Thyroid gland (tissue), 4 donors: ENCODE measurements around the gene HNRNPLL. TPM values are rescaled to one million over a fixed set of nuclear protein-coding genes. Genes with fewer than 3 reads are reported as not detected.
"Not testable (repeated sequence)": the region's sequence is repeated elsewhere in the genome, so short reads cannot be mapped to it uniquely, and the experiment has no call there.

ENCODE experiments used
- DNase-seq, 2 donors: peaks; one replicate each; pipeline ENCODE4 v3.0.0-alpha.2; 2019
- H3K27ac ChIP-seq, 3 donors: fragments of 200-600 bp; sonication (generic); 1 replicate in 2 of 3; 2 replicates in 1 of 3; pipeline ENCODE4 v1.5.1; 2016 to 2019; ENCODE audit warnings: mild to moderate bottlenecking in 1 of 3, moderate library complexity in 1 of 3
- H3K27me3 ChIP-seq: fragments of 200-600 bp; sonication (generic); one replicate; pipeline ENCODE4 v1.5.1; 2019
- H3K36me3 ChIP-seq, 2 donors: fragments of 200-600 bp; sonication (generic); one replicate each; pipeline ENCODE4 v1.5.1; 2016 to 2019
- H3K4me1 ChIP-seq, 2 donors: fragments of 200-600 bp; sonication (generic); one replicate each; pipeline ENCODE4 v1.5.1; 2017 to 2019
- H3K4me3 ChIP-seq, 3 donors: fragments of 200-600 bp; sonication (generic); replicated peaks in 1 of 3; 1 replicate in 2 of 3; 2 replicates in 1 of 3; pipeline ENCODE4 v1.5.1; 2016; ENCODE audit warnings: mild to moderate bottlenecking in 1 of 3
- H3K9me3 ChIP-seq: fragments of 200-600 bp; sonication (generic); one replicate; pipeline ENCODE4 v1.5.1; 2017
- CTCF ChIP-seq, 6 experiments: fragments of 200-600 bp in 3 of 6; fragments of 450-650 bp in 3 of 6; sonication (generic) in 3 of 6; IDR thresholded peaks; one replicate each; pipeline ENCODE4 v1.5.1; 2016 to 2019; ENCODE audit warnings: antibody characterized with exemption in 6 of 6, mild to moderate bottlenecking in 2 of 6, inconsistent platforms in 1 of 6, moderate library complexity in 1 of 6
- POLR2A ChIP-seq, 2 donors: fragments of 450-650 bp; IDR thresholded peaks; one replicate each; pipeline ENCODE4 v1.6.1; 2017; ENCODE audit warnings: antibody characterized with exemption in 2 of 2, mild to moderate bottlenecking in 2 of 2, moderate library complexity in 1 of 2
- WGBS, 2 donors: methylation state at CpG; one replicate each; pipeline ENCODE4 v1.1.5; 2017; 5-methylcytosine and 5-hydroxymethylcytosine counted together
- intact Hi-C: fragments of 100-400 bp; cut with DNase I; formaldehyde crosslinking; loops from one replicate; pipeline ENCODE4 v1.15.1; 2023
- total RNA-seq, 4 donors: library from RNA; depleted of rRNA; stranded (reverse); fragments of >200 nt; gene quantifications; one replicate each; pipeline ENCODE4 v1.2.3, GENCODE V29; 2016

Gene HNRNPLL
- total RNA-seq, 4 donors from 2014 or later, result 60.1 to 85.1 (median 64.3) TPM

- 78 to 79% methylated on average over 5 of the region's 5 CpGs for WGBS, 2 donors
- H3K9me3 ChIP-seq, result no peaks in the 10 kb centered on the region
- intact Hi-C loops, result no loop called here
Measured at GRCh38 chr2:38540580-38541286, 62.0 kb downstream of the HNRNPLL start.

GRCh38 chr2:38539086-38539485 is 63.6 kb downstream of the HNRNPLL start:
- no peaks in the 10 kb centered on the region for H3K36me3 ChIP-seq
- no peak overlapping the region for H3K27ac ChIP-seq
- WGBS, 2 donors, result 80 to 82% methylated on average over 5 of the region's 5 CpGs
- no peak overlapping the region for H3K4me3 ChIP-seq
- H3K4me1 ChIP-seq, result peaks cover 0 to 5% of the 10 kb centered on the region in 2 donors
- H3K9me3 ChIP-seq, result no peaks in the 10 kb centered on the region
- no peak for DNase-seq
- H3K27me3 ChIP-seq, result no peaks in the 10 kb centered on the region
- no peak for TF ChIP-seq POLR2A (IDR thresholded peaks at IDR 0.05)
- TF ChIP-seq CTCF (IDR thresholded peaks at IDR 0.05), result no peak
- intact Hi-C loops, result no loop called here

More at GRCh38 chr2:38540580-38541286, 62.0 kb downstream of the HNRNPLL start:
- H3K36me3 ChIP-seq, result no peaks in the 10 kb centered on the region
- peak; percentile 19 to 32 for DNase-seq
- no peaks in the 10 kb centered on the region for H3K27me3 ChIP-seq
- no peak overlapping the region for H3K27ac ChIP-seq
- no peak overlapping the region for H3K4me3 ChIP-seq
- peaks cover 0 to 2% of the 10 kb centered on the region in 2 donors for H3K4me1 ChIP-seq
- no peak for TF ChIP-seq CTCF (IDR thresholded peaks at IDR 0.05)

GRCh38 chr2:38537937-38538525 is 64.7 kb downstream of the HNRNPLL start:
- H3K27ac ChIP-seq, result no peak overlapping the region
- H3K4me1 ChIP-seq, result peaks cover 3 to 5% of the 10 kb centered on the region in 2 donors
- H3K27me3 ChIP-seq, result no peaks in the 10 kb centered on the region
- no peak for DNase-seq
- TF ChIP-seq CTCF (IDR thresholded peaks at IDR 0.05) (no peak), POLR2A (IDR thresholded peaks at IDR 0.05) (no peak)
- H3K4me3 ChIP-seq, result no peak overlapping the region
- intact Hi-C loops, result no loop called here
- WGBS, 2 donors, result 81 to 86% methylated on average over 3 of the region's 3 CpGs
- no peaks in the 10 kb centered on the region for H3K9me3 ChIP-seq
- no peaks in the 10 kb centered on the region for H3K36me3 ChIP-seq

GRCh38 chr2:38537296-38537695 is 65.4 kb downstream of the HNRNPLL start:
- intact Hi-C loops, DNase-seq, H3K9me3 ChIP-seq, H3K27ac ChIP-seq, H3K36me3 ChIP-seq, H3K4me3 ChIP-seq, H3K4me1 ChIP-seq, H3K27me3 ChIP-seq: not testable (repeated sequence)
- 92 to 95% methylated on average over 13 of the region's 13 CpGs for whole genome bisulfite sequencing, 2 donors

GRCh38 chr2:38535744-38536506 is 66.8 kb downstream of the HNRNPLL start:
- H3K27ac ChIP-seq, result no peak overlapping the region
- WGBS, 2 donors, result 5 to 12% methylated on average over 17 to 44 of the region's 53 CpGs

More at GRCh38 chr2:38535744-38536506, 66.8 kb downstream of the HNRNPLL start:
- DNase-seq, result peak; percentile 83 to 85
- Histone ChIP-seq H3K4me1 (peaks cover 4 to 5% of the 10 kb centered on the region in 2 donors), H3K36me3 (no peaks in the 10 kb centered on the region), H3K9me3 (no peaks in the 10 kb centered on the region), H3K4me3 (peak overlapping the region in 1 of 3 donors; percentile 31), H3K27me3 (no peaks in the 10 kb centered on the region)
- TF ChIP-seq CTCF (IDR thresholded peaks at IDR 0.05) (peak; percentile 64 to 95 (median 84)), POLR2A (IDR thresholded peaks at IDR 0.05) (no peak)
- intact Hi-C loops, result no loop called here
